ENCODE measurements around the gene SEPTIN11. TPM values are rescaled to one million over a fixed set of nuclear protein-coding genes. Genes with fewer than 3 reads are reported as not detected.

Gene SEPTIN11
- total RNA-seq, 1 donor from 2014 or later, result 623 TPM

DNA sequence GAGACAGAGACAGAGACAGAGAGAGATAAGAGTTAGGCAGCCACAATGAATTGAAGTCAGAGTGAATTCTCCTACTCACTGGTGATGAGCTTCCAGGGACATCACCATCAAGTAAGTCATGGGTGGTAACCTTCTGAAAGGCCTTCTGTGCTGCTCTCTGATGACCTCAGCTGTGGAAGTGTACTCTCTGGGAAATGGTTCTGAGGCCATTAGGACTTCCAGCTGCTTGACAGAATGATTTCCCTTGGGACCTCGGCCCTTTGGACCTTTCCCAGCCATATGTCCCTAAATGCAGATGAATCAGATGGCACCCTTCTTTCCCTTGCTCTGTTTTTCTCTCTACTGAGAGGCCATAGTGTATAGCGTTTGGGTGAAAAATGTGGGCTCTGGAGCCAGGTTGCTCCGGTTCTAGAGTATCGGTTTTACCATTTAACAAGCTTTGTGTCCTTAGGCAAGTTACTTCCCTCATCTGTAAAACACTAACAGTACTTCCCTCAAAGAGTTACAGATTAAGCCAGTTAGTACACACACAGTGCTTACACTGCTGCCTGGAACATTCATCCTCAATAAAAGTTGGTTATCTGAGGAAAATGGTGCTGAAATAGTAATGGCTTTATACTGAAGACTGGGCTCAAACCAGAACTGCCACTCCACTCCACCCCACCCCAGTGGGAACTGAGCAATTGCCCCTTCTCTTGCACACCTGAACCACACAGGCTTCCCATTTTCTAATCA, 7.6 kb downstream of the SEPTIN11 start:
- Histone ChIP-seq H3K9me3 (ENCODE audit: insufficient read depth, low read depth, low read length) (no peaks in the 10 kb centered on the region), H4K20me1 (ENCODE audit: insufficient read depth, low read length) (peaks cover 90% of the 10 kb centered on the region), H3K27ac (ENCODE audit: low read depth, low read length) (no peak overlapping the region), H3K36me3 (ENCODE audit: insufficient read depth, low read length) (peaks cover 23% of the 10 kb centered on the region), H3K27me3 (ENCODE audit: insufficient read depth, low read length) (no peaks in the 10 kb centered on the region), H3K4me3 (ENCODE audit: insufficient read depth, low read depth, low read length) (no peak overlapping the region), H3K4me2 (ENCODE audit: low read length) (no peak overlapping the region), H3K79me2 (ENCODE audit: insufficient read depth, low read length) (peaks cover 100% of the 10 kb centered on the region), H2AFZ (ENCODE audit: low read depth, low read length) (no peak overlapping the region), H3K4me1 (ENCODE audit: insufficient read depth, low read length) (peaks cover 29% of the 10 kb centered on the region), H3K9ac (ENCODE audit: low read length) (no peak overlapping the region)
- Mint-ChIP-seq H3K27ac (ENCODE audit: unreplicated experiment) (peak overlapping the region; percentile 59), H3K27me3 (ENCODE audit: low read depth, unreplicated experiment) (no peaks in the 10 kb centered on the region), H3K9me3 (ENCODE audit: unreplicated experiment) (no peaks in the 10 kb centered on the region), H3K4me1 (ENCODE audit: low read depth, unreplicated experiment) (peaks cover 74% of the 10 kb centered on the region), H3K4me3 (ENCODE audit: unreplicated experiment) (peak overlapping the region; percentile 35), H3K36me3 (ENCODE audit: low read depth, unreplicated experiment) (peaks cover 26% of the 10 kb centered on the region)
- TF ChIP-seq, protein P1, sequence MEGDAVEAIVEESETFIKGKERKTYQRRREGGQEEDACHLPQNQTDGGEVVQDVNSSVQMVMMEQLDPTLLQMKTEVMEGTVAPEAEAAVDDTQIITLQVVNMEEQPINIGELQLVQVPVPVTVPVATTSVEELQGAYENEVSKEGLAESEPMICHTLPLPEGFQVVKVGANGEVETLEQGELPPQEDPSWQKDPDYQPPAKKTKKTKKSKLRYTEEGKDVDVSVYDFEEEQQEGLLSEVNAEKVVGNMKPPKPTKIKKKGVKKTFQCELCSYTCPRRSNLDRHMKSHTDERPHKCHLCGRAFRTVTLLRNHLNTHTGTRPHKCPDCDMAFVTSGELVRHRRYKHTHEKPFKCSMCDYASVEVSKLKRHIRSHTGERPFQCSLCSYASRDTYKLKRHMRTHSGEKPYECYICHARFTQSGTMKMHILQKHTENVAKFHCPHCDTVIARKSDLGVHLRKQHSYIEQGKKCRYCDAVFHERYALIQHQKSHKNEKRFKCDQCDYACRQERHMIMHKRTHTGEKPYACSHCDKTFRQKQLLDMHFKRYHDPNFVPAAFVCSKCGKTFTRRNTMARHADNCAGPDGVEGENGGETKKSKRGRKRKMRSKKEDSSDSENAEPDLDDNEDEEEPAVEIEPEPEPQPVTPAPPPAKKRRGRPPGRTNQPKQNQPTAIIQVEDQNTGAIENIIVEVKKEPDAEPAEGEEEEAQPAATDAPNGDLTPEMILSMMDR (IDR thresholded peaks at IDR 0.05; ENCODE audit: insufficient read depth, low read depth, low read length), result no peak
- no peak for TF ChIP-seq EZH2 (IDR thresholded peaks at IDR 0.05; ENCODE audit: insufficient read depth, low read length)
- no peak for FAIRE-seq
- no peak for DNase-seq (ENCODE audit: low read depth)

DNA sequence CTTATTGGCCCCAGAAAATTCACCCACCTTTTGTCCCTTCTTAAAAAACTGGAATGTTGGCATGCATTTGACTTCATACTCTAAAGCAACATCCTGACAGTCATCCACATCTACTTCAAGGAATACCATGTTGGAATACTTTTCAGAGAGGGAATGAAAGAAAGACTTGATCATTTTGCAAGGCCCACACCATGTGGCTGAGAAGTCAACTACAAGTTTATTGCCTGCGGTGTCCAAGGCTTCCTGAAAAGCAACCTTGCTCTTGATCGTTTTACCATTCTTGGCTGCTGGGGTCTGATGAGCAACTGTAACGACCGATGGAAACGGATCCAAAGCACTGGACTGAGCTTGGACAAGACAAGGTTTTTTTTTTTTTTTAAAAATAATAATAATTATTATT, 9.3 kb downstream of the SEPTIN11 start:
- Histone ChIP-seq H4K20me1 (ENCODE audit: insufficient read depth, low read length) (peaks cover 86% of the 10 kb centered on the region), H3K9ac (ENCODE audit: low read length) (no peak overlapping the region), H3K4me1 (ENCODE audit: insufficient read depth, low read length) (peaks cover 13% of the 10 kb centered on the region), H3K4me2 (ENCODE audit: low read length) (no peak overlapping the region), H2AFZ (ENCODE audit: low read depth, low read length) (no peak overlapping the region), H3K27me3 (ENCODE audit: insufficient read depth, low read length) (no peaks in the 10 kb centered on the region), H3K79me2 (ENCODE audit: insufficient read depth, low read length) (peaks cover 97% of the 10 kb centered on the region), H3K4me3 (ENCODE audit: insufficient read depth, low read depth, low read length) (no peak overlapping the region), H3K9me3 (ENCODE audit: insufficient read depth, low read depth, low read length) (no peaks in the 10 kb centered on the region), H3K36me3 (ENCODE audit: insufficient read depth, low read length) (peaks cover 17% of the 10 kb centered on the region), H3K27ac (ENCODE audit: low read depth, low read length) (no peak overlapping the region)
- TF ChIP-seq EZH2 (IDR thresholded peaks at IDR 0.05; ENCODE audit: insufficient read depth, low read length), result no peak
- TF ChIP-seq, protein P1 (IDR thresholded peaks at IDR 0.05; ENCODE audit: insufficient read depth, low read depth, low read length), result no peak
- DNase-seq (ENCODE audit: low read depth) (no peak), FAIRE-seq (no peak)
- Mint-ChIP-seq H3K27ac (ENCODE audit: unreplicated experiment) (no peak overlapping the region), H3K36me3 (ENCODE audit: low read depth, unreplicated experiment) (peaks cover 28% of the 10 kb centered on the region), H3K27me3 (ENCODE audit: low read depth, unreplicated experiment) (no peaks in the 10 kb centered on the region), H3K4me1 (ENCODE audit: low read depth, unreplicated experiment) (peaks cover 69% of the 10 kb centered on the region), H3K4me3 (ENCODE audit: unreplicated experiment) (no peak overlapping the region), H3K9me3 (ENCODE audit: unreplicated experiment) (no peaks in the 10 kb centered on the region)

DNA sequence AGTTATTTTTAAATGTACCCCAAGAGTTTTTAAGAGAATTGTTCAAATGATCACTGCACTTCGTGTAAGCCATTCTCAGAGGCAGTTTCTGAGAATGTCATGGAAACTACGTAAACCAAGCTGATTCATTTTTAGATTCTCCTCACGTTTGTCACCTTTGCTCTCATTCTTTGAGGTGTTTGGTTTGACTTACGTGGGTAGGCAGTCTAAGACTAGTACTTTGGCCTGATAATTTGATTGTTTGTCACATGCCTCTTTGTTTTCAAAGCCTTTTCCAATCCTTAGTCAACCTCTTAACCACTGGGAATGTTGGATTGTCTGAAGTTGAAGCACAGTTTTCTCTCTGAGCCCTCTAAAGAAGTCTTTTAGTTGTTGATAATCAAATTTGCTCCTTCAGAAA, 10.5 kb downstream of the SEPTIN11 start:
- Histone ChIP-seq H3K36me3 (ENCODE audit: insufficient read depth, low read length) (peaks cover 12% of the 10 kb centered on the region), H3K79me2 (ENCODE audit: insufficient read depth, low read length) (peaks cover 96% of the 10 kb centered on the region), H2AFZ (ENCODE audit: low read depth, low read length) (no peak overlapping the region), H3K9me3 (ENCODE audit: insufficient read depth, low read depth, low read length) (no peaks in the 10 kb centered on the region), H3K4me2 (ENCODE audit: low read length) (peak overlapping the region; percentile 5), H3K4me1 (ENCODE audit: insufficient read depth, low read length) (peaks cover 5% of the 10 kb centered on the region), H3K9ac (ENCODE audit: low read length) (no peak overlapping the region), H3K27ac (ENCODE audit: low read depth, low read length) (peak overlapping the region; percentile 47), H3K27me3 (ENCODE audit: insufficient read depth, low read length) (no peaks in the 10 kb centered on the region), H3K4me3 (ENCODE audit: insufficient read depth, low read depth, low read length) (no peak overlapping the region), H4K20me1 (ENCODE audit: insufficient read depth, low read length) (peaks cover 85% of the 10 kb centered on the region)
- Mint-ChIP-seq H3K36me3 (ENCODE audit: low read depth, unreplicated experiment) (peaks cover 36% of the 10 kb centered on the region), H3K9me3 (ENCODE audit: unreplicated experiment) (no peaks in the 10 kb centered on the region), H3K27me3 (ENCODE audit: low read depth, unreplicated experiment) (no peaks in the 10 kb centered on the region), H3K4me3 (ENCODE audit: unreplicated experiment) (peak overlapping the region; percentile 20), H3K4me1 (ENCODE audit: low read depth, unreplicated experiment) (peaks cover 59% of the 10 kb centered on the region), H3K27ac (ENCODE audit: unreplicated experiment) (peak overlapping the region; percentile 58)
- DNase-seq (ENCODE audit: low read depth) (peak; percentile 78), FAIRE-seq (peak; percentile 13)
- no peak for TF ChIP-seq EZH2 (IDR thresholded peaks at IDR 0.05; ENCODE audit: insufficient read depth, low read length)
- TF ChIP-seq, protein P1 (IDR thresholded peaks at IDR 0.05; ENCODE audit: insufficient read depth, low read depth, low read length), result no peak
